Natural killer cell (primary cell): ENCODE data around the gene MTARC2. TPM values are rescaled to one million over a fixed set of nuclear protein-coding genes. Genes with fewer than 3 reads are reported as not detected.

Source experiments
- ATAC-seq, 3 donors: fragments of 150-1000 bp in 2 of 3; fragments of 200-7000 bp in 1 of 3; cut with Tn5 transposase; 1 replicate in 1 of 3; 2 replicates in 2 of 3; pipeline ENCODE4 v1.10.0; 2021; ENCODE audit warnings: mild to moderate bottlenecking in 2 of 3, moderate library complexity in 2 of 3
- DNase-seq, 2 donors: peaks; one replicate each; pipeline versions ENCODE4 v3.0.0 to v3.0.0-alpha.2; 2013 to 2021; ENCODE audit warnings: mixed read lengths in 1 of 2
- H3K27ac ChIP-seq: one replicate; pipeline ENCODE4 v1.5.1; 2013; ENCODE audit warnings: mild to moderate bottlenecking, low read length
- H3K27me3 ChIP-seq: one replicate; pipeline ENCODE4 v1.6.1; 2013; ENCODE audit warnings: low read length; ENCODE audit not compliant: control insufficient read depth, insufficient read depth
- H3K36me3 ChIP-seq: one replicate; pipeline ENCODE4 v1.6.1; 2013; ENCODE audit warnings: low read length; ENCODE audit not compliant: control insufficient read depth, insufficient read depth
- H3K4me1 ChIP-seq: one replicate; pipeline ENCODE4 v1.6.1; 2013; ENCODE audit warnings: low read length; ENCODE audit not compliant: control insufficient read depth, insufficient read depth
- H3K4me3 ChIP-seq: one replicate; pipeline ENCODE4 v1.5.1; 2013; ENCODE audit warnings: low read length
- H3K9me3 ChIP-seq: one replicate; pipeline ENCODE4 v1.6.1; 2013; ENCODE audit warnings: low read length; ENCODE audit not compliant: control insufficient read depth, insufficient read depth
- H3K27ac Mint-ChIP-seq, 2 donors: one replicate each; pipeline ENCODE4 v1.8.0; 2022; ENCODE audit warnings: mild to moderate bottlenecking in 2 of 2, mixed read lengths in 2 of 2, moderate library complexity in 1 of 2
- H3K27me3 Mint-ChIP-seq, 2 donors: one replicate each; pipeline ENCODE4 v1.8.0; 2022; ENCODE audit warnings: low read depth in 2 of 2, mixed read lengths in 2 of 2
- H3K36me3 Mint-ChIP-seq: one replicate; pipeline ENCODE4 v1.8.0; 2022; ENCODE audit warnings: mixed read lengths
- H3K4me1 Mint-ChIP-seq, 2 donors: one replicate each; pipeline ENCODE4 v1.8.0; 2022; ENCODE audit warnings: mixed read lengths in 2 of 2
- H3K4me3 Mint-ChIP-seq: one replicate; pipeline ENCODE4 v1.8.0; 2022; ENCODE audit warnings: mild to moderate bottlenecking, moderate library complexity, mixed read lengths
- H3K9me3 Mint-ChIP-seq, 2 donors: one replicate each; pipeline ENCODE4 v1.8.0; 2022; ENCODE audit warnings: mixed read lengths in 2 of 2
- WGBS: methylation state at CpG from one replicate; pipeline ENCODE4 v1.1.7; 2013; ENCODE audit warnings: missing lambda C conversion rate; ENCODE audit not compliant: insufficient coverage; 5-methylcytosine and 5-hydroxymethylcytosine counted together
- intact Hi-C: fragments of 100-400 bp; cut with micrococcal nuclease; formaldehyde crosslinking; loops from one replicate; pipeline ENCODE4 v1.14.2; 2022
- total RNA-seq, 4 donors: library from RNA; stranded (reverse); fragments of 120-200 nt in 1 of 4; gene quantifications; one replicate each; pipeline versions ENCODE4 v1.2.3 to v1.2.4, GENCODE V29; 2013 to 2022
- TF ChIP-seq, protein P1 (sequence below): fragments of 200-600 bp; IDR thresholded peaks from one replicate; pipeline ENCODE4 v1.8.0; 2022; ENCODE audit warnings: antibody characterized with exemption

MTARC2 gene
- total RNA-seq, 3 donors from 2014 or later (not counting 1 experiment from before 2014, with no cell fraction given) = 0.33 to 1.7 (median 0.45) TPM

DNA sequence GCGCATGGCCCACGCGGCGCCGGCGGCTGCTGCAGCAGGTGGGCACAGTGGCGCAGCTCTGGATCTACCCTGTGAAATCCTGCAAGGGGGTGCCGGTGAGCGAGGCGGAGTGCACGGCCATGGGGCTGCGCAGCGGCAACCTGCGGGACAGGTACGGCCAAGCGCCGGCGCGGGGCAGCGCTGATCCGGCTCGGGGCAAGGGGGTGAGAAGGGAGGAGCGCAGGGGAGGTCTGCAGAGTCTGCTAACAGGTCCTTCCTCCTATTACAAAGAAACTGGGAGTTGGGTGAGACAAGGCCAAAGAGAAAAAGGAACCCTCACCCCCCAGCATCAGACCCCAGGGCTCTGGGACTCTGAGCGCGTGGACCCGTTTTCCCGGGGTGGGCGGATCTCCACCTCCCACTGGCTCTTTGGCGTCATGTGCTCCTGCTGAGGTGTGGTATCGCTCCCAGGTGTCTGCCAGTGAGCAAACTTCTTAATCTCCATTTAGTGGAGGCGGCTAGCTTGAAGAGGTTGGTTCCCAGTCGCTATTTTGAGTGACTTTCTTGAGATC is 39.0 kb downstream of the MTARC2 start:
- WGBS = 5% methylated on average over 31 of the region's 32 CpGs
- no peaks in the 10 kb centered on the region for H3K9me3 ChIP-seq
- H3K4me3 ChIP-seq = no peak overlapping the region
- Mint-ChIP-seq H3K27me3 (peaks cover 42 to 49% of the 10 kb centered on the region in 2 donors), H3K9me3 (no peaks in the 10 kb centered on the region), H3K4me3 (no peak overlapping the region), H3K27ac (no peak overlapping the region), H3K36me3 (no peaks in the 10 kb centered on the region), H3K4me1 (no peaks in the 10 kb centered on the region)
- DNase-seq = no peak
- H3K4me1 ChIP-seq = peaks cover 4% of the 10 kb centered on the region
- H3K27ac ChIP-seq = no peak overlapping the region
- TF ChIP-seq, protein P1, sequence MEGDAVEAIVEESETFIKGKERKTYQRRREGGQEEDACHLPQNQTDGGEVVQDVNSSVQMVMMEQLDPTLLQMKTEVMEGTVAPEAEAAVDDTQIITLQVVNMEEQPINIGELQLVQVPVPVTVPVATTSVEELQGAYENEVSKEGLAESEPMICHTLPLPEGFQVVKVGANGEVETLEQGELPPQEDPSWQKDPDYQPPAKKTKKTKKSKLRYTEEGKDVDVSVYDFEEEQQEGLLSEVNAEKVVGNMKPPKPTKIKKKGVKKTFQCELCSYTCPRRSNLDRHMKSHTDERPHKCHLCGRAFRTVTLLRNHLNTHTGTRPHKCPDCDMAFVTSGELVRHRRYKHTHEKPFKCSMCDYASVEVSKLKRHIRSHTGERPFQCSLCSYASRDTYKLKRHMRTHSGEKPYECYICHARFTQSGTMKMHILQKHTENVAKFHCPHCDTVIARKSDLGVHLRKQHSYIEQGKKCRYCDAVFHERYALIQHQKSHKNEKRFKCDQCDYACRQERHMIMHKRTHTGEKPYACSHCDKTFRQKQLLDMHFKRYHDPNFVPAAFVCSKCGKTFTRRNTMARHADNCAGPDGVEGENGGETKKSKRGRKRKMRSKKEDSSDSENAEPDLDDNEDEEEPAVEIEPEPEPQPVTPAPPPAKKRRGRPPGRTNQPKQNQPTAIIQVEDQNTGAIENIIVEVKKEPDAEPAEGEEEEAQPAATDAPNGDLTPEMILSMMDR = no peak
- H3K27me3 ChIP-seq = peaks cover 6% of the 10 kb centered on the region
- peak in 2 of 3 donors; percentile 12 to 34 for ATAC-seq
- intact Hi-C loops = no loop called here
- H3K36me3 ChIP-seq = no peaks in the 10 kb centered on the region

DNA sequence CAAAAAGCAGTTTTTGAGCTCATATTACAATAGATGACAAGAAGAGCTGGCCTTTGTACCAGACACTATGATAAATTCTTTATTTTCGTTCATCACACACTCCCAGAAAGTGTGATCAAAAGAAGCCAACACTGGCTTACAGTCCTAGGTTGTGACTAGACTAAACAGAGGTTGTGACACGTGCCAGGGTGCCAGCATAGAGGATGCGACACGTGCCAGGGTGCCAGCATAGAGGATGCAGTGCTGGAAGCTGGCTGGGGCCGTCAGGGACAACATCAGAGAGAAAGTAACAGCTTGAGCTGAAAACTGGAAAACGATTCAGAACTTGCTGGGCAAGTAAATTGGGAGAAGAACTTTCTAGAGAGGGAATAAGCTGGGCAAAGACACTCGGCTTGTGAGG is 40.8 kb downstream of the MTARC2 start:
- WGBS = 84% methylated on average over 7 of the region's 7 CpGs
- H3K4me3 ChIP-seq = no peak overlapping the region
- no peaks in the 10 kb centered on the region for H3K36me3 ChIP-seq
- no peak overlapping the region for H3K27ac Mint-ChIP-seq
- no peak overlapping the region for H3K27ac ChIP-seq
- no peak overlapping the region for H3K4me3 Mint-ChIP-seq
- peaks cover 40 to 42% of the 10 kb centered on the region in 2 donors for H3K27me3 Mint-ChIP-seq
- peaks cover 6% of the 10 kb centered on the region for H3K27me3 ChIP-seq
- TF ChIP-seq, protein P1 = no peak
- intact Hi-C loops = no loop called here
- H3K9me3 ChIP-seq = no peaks in the 10 kb centered on the region
- no peak for ATAC-seq
- DNase-seq = no peak
- H3K36me3 Mint-ChIP-seq = no peaks in the 10 kb centered on the region
- H3K4me1 Mint-ChIP-seq = no peaks in the 10 kb centered on the region
- H3K4me1 ChIP-seq = peaks cover 4% of the 10 kb centered on the region
- H3K9me3 Mint-ChIP-seq = no peaks in the 10 kb centered on the region

DNA sequence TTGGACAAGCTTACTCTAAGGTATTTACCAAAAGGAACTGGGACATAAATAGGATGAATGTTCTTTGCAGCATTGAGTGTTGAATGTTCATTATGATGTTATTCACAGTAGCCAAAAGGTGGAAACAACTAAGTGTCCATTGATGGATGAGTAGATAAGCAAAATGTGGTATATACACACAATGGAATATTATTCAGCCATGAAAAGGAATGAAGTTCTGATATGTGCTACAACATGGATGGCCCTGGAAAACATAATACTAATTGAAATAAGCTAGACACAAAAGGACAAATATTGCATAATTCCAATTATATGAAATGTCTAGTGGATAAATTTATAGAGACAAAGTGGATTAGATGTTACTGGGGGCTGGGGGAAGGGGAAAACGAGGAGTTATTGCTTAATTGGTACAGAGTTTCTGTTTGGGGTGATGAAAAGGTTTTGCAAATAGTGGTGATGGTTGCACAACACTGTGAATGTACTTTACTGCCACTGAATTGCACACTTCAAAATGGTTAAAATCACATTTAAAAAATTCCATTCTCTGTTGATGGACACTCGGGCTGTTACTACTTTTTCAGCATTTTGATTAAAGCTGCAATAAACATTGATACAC is 41.5 kb downstream of the MTARC2 start:
- no peaks in the 10 kb centered on the region for H3K4me1 Mint-ChIP-seq
- ATAC-seq (no peak), DNase-seq (no peak)
- Histone ChIP-seq H3K27me3 (peaks cover 6% of the 10 kb centered on the region), H3K4me1 (peaks cover 4% of the 10 kb centered on the region), H3K9me3 (no peaks in the 10 kb centered on the region), H3K36me3 (no peaks in the 10 kb centered on the region), H3K4me3 (no peak overlapping the region), H3K27ac (no peak overlapping the region)
- H3K9me3 Mint-ChIP-seq = no peaks in the 10 kb centered on the region
- WGBS = 68% methylated on average over 2 of the region's 2 CpGs
- peaks cover 34% of the 10 kb centered on the region in 2 donors for H3K27me3 Mint-ChIP-seq
- intact Hi-C loops = no loop called here
- no peaks in the 10 kb centered on the region for H3K36me3 Mint-ChIP-seq
- TF ChIP-seq, protein P1 = no peak
- H3K4me3 Mint-ChIP-seq = no peak overlapping the region
- H3K27ac Mint-ChIP-seq = no peak overlapping the region

DNA sequence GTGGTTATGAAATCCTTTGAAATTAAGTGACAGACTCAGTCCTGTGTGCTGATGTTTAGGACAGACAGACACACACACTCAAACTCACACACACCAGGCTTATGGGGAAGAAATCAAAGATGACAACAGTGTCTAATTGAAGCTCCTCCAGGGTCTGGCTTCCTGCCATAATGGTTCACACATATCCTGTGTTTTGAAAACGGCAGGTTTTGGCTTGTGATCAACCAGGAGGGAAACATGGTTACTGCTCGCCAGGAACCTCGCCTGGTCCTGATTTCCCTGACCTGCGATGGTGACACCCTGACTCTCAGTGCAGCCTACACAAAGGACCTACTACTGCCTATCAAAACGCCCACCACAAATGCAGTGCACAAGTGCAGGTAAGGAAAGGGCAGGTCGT is 43.2 kb downstream of the MTARC2 start:
- H3K4me3 Mint-ChIP-seq = no peak overlapping the region
- no peaks in the 10 kb centered on the region for H3K4me1 Mint-ChIP-seq
- Histone ChIP-seq H3K27me3 (no peaks in the 10 kb centered on the region), H3K9me3 (no peaks in the 10 kb centered on the region), H3K4me1 (peaks cover 3% of the 10 kb centered on the region), H3K36me3 (no peaks in the 10 kb centered on the region), H3K27ac (no peak overlapping the region), H3K4me3 (no peak overlapping the region)
- H3K27ac Mint-ChIP-seq = no peak overlapping the region
- peaks cover 18 to 20% of the 10 kb centered on the region in 2 donors for H3K27me3 Mint-ChIP-seq
- no peaks in the 10 kb centered on the region for H3K9me3 Mint-ChIP-seq
- DNase-seq (no peak), ATAC-seq (no peak)
- no peaks in the 10 kb centered on the region for H3K36me3 Mint-ChIP-seq
- intact Hi-C loops = no loop called here
- 38% methylated on average over 6 of the region's 6 CpGs for WGBS
- TF ChIP-seq, protein P1 = no peak
